Smooth muscle cell (in vitro differentiated cells): ENCODE results near the gene CD22. TPM values are rescaled to one million over a fixed set of nuclear protein-coding genes. Genes with fewer than 3 reads are reported as not detected.

Experiments used
- DNase-seq: peaks from one replicate; lab custom pipeline; 2025; ENCODE audit not compliant: unreplicated experiment; lab: John Stamatoyannopoulos, UW
- H2AFZ ChIP-seq: fragments of 200-600 bp; sonication (generic); 2 replicates; pipeline ENCODE4 v1.6.0; 2016; ENCODE audit warnings: antibody characterized with exemption, low read depth, mild to moderate bottlenecking
- H3F3A ChIP-seq: fragments of 200-600 bp; sonication (generic); 2 replicates; pipeline ENCODE4 v1.6.0; 2017; ENCODE audit warnings: antibody characterized with exemption, low read depth
- H3K27ac ChIP-seq: fragments of 200-600 bp; sonication (generic); 2 replicates; pipeline ENCODE4 v1.5.1; 2016; ENCODE audit warnings: low read depth, mild to moderate bottlenecking
- H3K27me3 ChIP-seq: fragments of 200-600 bp; sonication (generic); 2 replicates; pipeline ENCODE4 v1.6.1; 2016; ENCODE audit warnings: low read depth, mild to moderate bottlenecking
- H3K36me3 ChIP-seq: fragments of 200-600 bp; sonication (generic); 2 replicates; pipeline ENCODE4 v1.5.1; 2016; ENCODE audit warnings: low read depth
- H3K4me1 ChIP-seq: fragments of 200-600 bp; sonication (generic); 2 replicates; pipeline ENCODE4 v1.5.1; 2016; ENCODE audit warnings: low read depth
- H3K4me2 ChIP-seq: fragments of 200-600 bp; sonication (generic); 2 replicates; pipeline ENCODE4 v1.6.0; 2016; ENCODE audit warnings: mild to moderate bottlenecking
- H3K4me3 ChIP-seq: fragments of 200-600 bp; sonication (generic); 2 replicates; pipeline ENCODE4 v1.5.1; 2016; ENCODE audit warnings: mild to moderate bottlenecking
- H3K79me2 ChIP-seq: fragments of 200-600 bp; sonication (generic); 2 replicates; pipeline ENCODE4 v1.6.0; 2016; ENCODE audit warnings: low read depth, mild to moderate bottlenecking
- H3K9ac ChIP-seq: fragments of 200-600 bp; sonication (generic); 2 replicates; pipeline ENCODE4 v1.6.0; 2016; ENCODE audit warnings: low read depth
- H3K9me3 ChIP-seq: fragments of 200-600 bp; sonication (generic); replicated peaks from 2 replicates; pipeline ENCODE4 v1.5.1; 2016; ENCODE audit warnings: low read depth
- H4K20me1 ChIP-seq: fragments of 200-600 bp; sonication (generic); 2 replicates; pipeline ENCODE4 v1.6.0; 2016; ENCODE audit warnings: low read depth
- CTCF ChIP-seq: fragments of 200-600 bp; sonication (generic); IDR thresholded peaks from 2 replicates; pipeline ENCODE4 v1.5.1; 2017; ENCODE audit warnings: borderline replicate concordance, mild to moderate bottlenecking, antibody characterized with exemption; ENCODE audit not compliant: insufficient read depth, poor library complexity, severe bottlenecking
- WGBS: methylation state at CpG from one replicate; pipeline ENCODE4 v1.1.7; 2016; ENCODE audit warnings: low lambda C conversion rate; 5-methylcytosine and 5-hydroxymethylcytosine counted together
- polyA plus RNA-seq: library from polyadenylated mRNA; unstranded; fragments of >200 nt; fragmentation: Nextera tagmentation; extraction: Ambion mirVana; gene quantifications from 2 replicates; pipeline ENCODE4 v1.2.1, GENCODE V29; 2016
- total RNA-seq: library from RNA; depleted of rRNA; stranded (reverse); fragments of >200 nt; gene quantifications from 2 replicates; pipeline ENCODE4 v1.2.3, GENCODE V29; 2014

The CD22 gene
- not detected in 2 replicates for total RNA-seq
- not detected in 2 replicates for polyA plus RNA-seq

DNA sequence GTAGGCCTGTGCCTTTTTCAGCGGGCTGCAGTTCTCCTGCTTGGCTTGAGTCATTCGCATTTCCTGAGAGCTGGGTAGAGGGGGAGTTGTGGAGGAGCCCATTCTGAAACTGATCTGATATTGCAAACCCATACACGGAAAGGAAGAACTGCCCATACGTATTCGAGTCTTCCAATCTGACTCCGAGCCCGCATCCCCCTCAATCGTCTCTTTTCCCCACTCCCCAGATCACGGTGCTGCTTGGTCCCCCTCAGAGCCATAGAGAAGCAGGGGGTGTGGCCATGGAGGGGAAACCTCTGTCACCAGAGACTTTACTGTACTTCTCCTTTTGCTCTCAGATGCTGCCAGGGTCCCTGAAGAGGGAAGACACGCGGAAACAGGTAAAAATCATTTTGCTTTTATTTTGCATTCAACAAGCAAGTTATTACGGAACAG, at the start of gene CD22:
Gene CD22 (plus strand): TSS at position 337 of the 435 bp plus-strand sequence. CDS start 2,854 bp downstream, outside the sequence.
- Histone ChIP-seq H3K79me2 (no peaks in the 10 kb centered on the region), H3K27me3 (peaks cover 6% of the 10 kb centered on the region), H4K20me1 (no peaks in the 10 kb centered on the region), H3K4me2 (no peak within 1 kb of the TSS), H2AFZ (no peak within 1 kb of the TSS), H3K4me1 (no peaks in the 10 kb centered on the region), H3F3A (no peaks in the 10 kb centered on the region), H3K27ac (no peak within 1 kb of the TSS), H3K9me3 (no peaks in the 10 kb centered on the region), H3K4me3 (no peak within 1 kb of the TSS), H3K36me3 (no peaks in the 10 kb centered on the region), H3K9ac (no peak within 1 kb of the TSS)
- no peak for TF ChIP-seq CTCF
- DNase-seq, result no peak
- 79% methylated on average over 12 of the region's 12 CpGs for WGBS

DNA sequence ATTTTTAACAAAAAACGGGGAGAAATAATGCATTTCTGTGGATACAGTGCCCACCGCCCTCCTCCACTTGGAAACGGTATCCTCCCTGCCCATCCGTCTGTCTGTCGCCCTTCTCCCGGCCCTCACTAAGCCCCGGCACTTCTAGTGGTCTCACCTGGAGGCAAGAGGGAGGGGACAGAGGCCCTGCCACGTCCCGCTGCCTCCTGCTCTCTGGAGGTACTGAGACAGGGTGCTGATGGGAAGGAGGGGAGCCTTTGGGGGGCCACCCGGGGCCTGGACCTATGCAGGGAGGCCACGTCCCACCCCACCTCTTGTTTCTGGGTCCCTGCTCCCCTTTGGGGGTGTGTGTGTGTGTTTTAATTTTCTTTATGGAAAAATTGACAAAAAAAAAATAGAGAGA, 49.6 kb upstream of the CD22 start:
- Histone ChIP-seq H3K9ac (no peak overlapping the region), H3F3A (no peaks in the 10 kb centered on the region), H3K4me1 (no peaks in the 10 kb centered on the region), H2AFZ (no peak overlapping the region), H3K79me2 (no peaks in the 10 kb centered on the region), H3K9me3 (no peaks in the 10 kb centered on the region), H4K20me1 (no peaks in the 10 kb centered on the region), H3K4me2 (no peak overlapping the region), H3K27me3 (peaks cover 12% of the 10 kb centered on the region), H3K36me3 (no peaks in the 10 kb centered on the region), H3K4me3 (no peak overlapping the region), H3K27ac (no peak overlapping the region)
- 88% methylated on average over 11 of the region's 11 CpGs for WGBS
- DNase-seq, result no peak
- no peak for TF ChIP-seq CTCF

DNA sequence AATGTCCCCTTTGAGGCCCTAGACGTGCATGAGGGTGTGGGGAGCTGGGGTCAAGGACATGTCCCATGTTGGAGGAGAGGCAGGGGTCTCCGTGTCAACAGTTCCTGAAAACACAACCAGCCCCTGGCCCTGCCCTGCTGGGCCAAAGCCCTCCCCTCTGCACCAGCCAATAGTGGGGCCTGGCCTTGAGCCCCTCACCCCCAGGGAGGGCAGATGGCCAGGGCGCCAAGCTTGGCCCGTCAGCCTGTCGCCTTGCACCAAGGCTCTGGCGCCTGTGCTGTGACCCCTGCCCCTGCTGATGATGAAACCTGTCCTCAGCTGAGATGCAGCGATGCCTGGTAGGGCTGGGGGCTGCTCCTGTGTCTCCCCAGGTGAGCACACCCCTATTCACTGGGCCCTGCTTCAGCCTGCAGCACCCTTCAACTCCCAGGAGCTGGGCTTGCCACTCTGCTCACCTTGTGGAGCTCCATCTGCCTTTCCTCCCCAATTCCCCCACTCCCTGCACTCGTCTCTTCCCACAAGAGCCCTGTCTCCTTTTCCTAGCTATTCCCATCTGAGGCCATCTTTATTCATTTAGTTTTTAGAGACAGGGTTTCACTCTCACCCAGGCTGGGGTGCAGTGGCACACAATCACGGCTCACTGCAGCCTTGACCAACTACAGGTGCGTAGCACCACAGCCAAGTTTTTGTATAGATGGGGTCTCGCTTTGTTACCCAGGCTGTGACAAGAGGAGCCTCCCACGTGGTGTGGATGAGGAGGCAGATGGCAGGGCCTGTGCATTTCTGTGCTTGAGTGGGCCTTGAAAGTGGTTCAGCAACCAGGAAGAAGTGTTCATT, 48.8 kb upstream of the CD22 start:
- peaks cover 12% of the 10 kb centered on the region for H3K27me3 ChIP-seq
- no peaks in the 10 kb centered on the region for H3K79me2 ChIP-seq
- H3K4me2 ChIP-seq, result no peak overlapping the region
- no peaks in the 10 kb centered on the region for H3F3A ChIP-seq
- H2AFZ ChIP-seq, result no peak overlapping the region
- TF ChIP-seq CTCF, result no peak
- no peak overlapping the region for H3K27ac ChIP-seq
- H3K4me3 ChIP-seq, result no peak overlapping the region
- H3K9me3 ChIP-seq, result no peaks in the 10 kb centered on the region
- no peaks in the 10 kb centered on the region for H3K4me1 ChIP-seq
- DNase-seq, result no peak
- H4K20me1 ChIP-seq, result no peaks in the 10 kb centered on the region
- 89% methylated on average over 12 of the region's 12 CpGs for WGBS
- no peaks in the 10 kb centered on the region for H3K36me3 ChIP-seq
- no peak overlapping the region for H3K9ac ChIP-seq
